ENCODE results near the gene NCBP3.

GRCh38 chr17:3828151-3828851, 17.7 kb downstream of the NCBP3 start:
- no peak for TF ChIP-seq CTCF (IDR thresholded peaks at IDR 0.05)
- no peak for TF ChIP-seq POLR2A (IDR thresholded peaks at IDR 0.05)
